GM21381 (cell line): Measurements from ENCODE around the gene THOC3.
A peak's percentile ranks its signal among the peaks of the same experiment; 100 is the strongest.
"Not testable (repeated sequence)": the region's sequence is repeated elsewhere in the genome, so short reads cannot be mapped to it uniquely, and the experiment has no call there.

Experiments
- ATAC-seq: cut with Tn5 transposase; IDR thresholded peaks from one replicate; pipeline ENCODE4 v1.9.1; 2021; ENCODE audit warnings: mild to moderate bottlenecking, moderate library complexity; ENCODE audit not compliant: unreplicated experiment

THOC3 gene, protein sequence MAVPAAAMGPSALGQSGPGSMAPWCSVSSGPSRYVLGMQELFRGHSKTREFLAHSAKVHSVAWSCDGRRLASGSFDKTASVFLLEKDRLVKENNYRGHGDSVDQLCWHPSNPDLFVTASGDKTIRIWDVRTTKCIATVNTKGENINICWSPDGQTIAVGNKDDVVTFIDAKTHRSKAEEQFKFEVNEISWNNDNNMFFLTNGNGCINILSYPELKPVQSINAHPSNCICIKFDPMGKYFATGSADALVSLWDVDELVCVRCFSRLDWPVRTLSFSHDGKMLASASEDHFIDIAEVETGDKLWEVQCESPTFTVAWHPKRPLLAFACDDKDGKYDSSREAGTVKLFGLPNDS

DNA sequence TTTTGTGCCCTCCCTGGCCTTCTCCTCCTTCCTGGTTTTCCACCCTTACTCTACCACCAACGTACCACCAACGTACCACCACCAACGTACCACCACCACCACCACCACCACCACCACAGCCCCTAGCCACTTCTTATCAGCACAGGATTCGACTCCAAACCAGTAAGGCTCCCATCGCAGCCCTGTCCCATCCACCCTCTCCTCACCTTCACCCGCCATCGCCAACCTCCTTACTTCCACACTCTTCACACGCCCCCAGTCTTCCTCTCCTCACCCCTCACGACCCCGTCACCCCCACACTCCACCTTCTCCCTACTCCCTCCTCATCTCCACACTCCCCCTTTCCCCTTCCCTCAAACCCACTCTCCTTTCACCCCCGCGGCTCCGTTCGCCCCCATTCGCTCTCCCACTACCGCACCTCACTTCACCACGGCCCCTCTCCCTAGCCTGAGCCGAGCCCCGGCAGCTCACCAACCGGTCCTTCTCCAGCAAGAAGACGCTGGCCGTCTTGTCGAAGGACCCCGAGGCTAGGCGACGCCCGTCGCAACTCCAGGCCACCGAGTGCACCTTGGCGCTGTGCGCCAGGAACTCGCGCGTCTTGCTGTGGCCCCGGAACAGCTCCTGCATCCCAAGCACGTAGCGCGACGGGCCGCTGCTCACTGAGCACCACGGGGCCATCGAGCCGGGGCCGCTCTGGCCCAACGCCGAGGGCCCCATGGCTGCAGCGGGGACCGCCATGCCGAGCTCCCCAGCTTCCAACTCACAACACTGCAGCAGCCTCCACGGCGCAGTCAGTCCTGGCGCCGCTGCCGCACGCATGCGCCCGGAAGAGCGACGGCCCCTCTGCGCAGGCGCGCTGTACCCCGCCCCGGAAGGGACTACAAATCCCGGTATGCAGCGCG is at the start of gene THOC3:
Gene THOC3 (minus strand): TSS at position 845 of the 902 bp plus-strand sequence. CDS start 107 bp downstream, at position 738.
- peak; percentile 99 for ATAC-seq

DNA sequence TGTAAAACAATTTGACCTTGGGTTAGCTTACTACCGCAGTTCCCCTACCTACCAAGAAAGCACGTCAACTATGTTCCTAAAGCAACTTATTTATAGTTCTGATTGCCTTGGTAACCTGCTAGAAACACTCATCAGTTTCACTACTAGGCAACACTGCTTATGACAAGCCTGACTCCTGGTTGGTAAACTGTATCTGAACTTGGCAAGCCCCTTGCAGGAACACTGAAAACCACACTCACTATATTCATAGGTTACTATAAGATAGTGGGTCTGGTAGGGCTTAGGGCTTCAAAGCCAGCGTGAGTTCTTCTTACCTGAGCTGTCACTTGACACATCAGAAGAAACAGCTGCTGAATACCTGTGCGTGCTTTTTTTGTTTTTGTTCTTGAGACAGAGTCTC is 49.2 kb upstream of the THOC3 start:
- ATAC-seq = not testable (repeated sequence)

DNA sequence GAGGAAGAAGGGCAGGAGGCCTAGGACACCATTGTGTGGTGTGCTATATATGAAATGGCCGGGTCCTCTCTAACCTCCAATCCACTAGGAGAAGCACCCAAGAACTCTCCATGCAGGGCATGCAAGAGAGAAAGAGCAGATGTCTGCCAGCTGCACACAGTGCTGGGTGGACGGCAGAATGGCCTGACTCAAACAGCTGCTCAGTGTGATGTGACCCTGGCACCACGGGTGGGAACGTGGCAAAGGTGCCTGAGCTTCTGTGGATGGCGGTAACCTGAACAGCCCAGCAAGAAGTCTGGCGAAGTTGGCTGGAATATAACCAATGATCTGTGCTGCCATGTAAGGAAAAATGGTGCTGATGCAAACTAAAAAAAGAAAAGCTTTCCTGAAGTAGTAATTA is 46.2 kb upstream of the THOC3 start:
- ATAC-seq = not testable (repeated sequence)

DNA sequence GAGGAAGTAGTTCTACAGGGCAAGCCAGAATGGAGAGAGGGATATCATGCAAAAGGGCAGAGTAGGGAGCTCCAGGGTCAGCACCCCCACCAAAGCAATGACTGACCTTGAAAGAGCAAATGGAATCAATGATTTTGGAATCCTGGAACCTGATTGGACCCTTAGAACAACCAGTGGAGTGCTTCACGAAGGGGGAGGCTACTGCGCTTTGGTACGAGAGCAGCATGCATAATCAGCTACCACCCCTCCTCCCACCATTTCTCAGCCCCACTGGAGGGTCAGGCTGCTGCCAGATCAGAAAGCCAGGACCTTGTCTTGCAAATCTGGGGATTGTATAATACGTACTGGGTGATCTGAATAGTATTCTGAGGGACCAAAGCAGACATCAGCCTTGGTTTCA is 43.0 kb upstream of the THOC3 start:
- ATAC-seq = not testable (repeated sequence)

DNA sequence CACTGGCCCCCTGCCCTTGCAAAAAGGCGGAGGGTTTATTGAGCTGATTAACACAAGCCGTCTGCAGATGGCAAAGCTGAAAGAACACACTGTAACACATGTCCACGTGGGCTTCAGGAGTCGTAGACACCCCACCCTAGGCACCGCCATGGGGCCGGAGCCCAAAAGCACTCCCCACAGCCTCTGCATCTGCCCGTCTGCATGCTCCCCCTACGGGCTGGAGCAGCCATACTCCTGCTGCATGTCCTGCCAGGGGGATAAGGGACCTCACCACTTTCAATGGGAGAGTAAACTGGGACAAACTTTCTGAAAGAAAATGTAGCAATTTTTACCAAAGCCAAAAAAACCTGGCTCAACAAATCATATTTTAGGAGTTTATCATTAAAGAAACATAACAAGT is 42.1 kb upstream of the THOC3 start:
- not testable (repeated sequence) for ATAC-seq

DNA sequence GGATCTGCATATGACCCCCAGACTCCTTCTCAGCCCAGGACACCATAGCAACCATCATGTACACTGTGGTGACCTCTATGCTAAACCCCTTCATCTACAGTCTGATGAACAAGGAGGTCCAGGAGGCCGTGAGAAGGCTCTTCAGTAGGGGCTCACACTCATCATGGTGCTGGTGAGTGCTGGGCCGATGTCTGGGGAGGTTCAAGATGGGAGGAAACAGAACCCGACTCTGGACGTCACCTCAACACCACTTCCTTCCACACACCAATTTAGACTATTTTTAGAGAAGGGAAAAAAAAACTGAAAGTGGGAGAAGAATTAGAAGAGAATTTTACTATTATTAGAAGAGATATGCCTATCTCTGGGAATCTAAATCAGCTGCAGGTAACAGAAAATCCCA is 39.1 kb upstream of the THOC3 start:
- ATAC-seq = not testable (repeated sequence)

DNA sequence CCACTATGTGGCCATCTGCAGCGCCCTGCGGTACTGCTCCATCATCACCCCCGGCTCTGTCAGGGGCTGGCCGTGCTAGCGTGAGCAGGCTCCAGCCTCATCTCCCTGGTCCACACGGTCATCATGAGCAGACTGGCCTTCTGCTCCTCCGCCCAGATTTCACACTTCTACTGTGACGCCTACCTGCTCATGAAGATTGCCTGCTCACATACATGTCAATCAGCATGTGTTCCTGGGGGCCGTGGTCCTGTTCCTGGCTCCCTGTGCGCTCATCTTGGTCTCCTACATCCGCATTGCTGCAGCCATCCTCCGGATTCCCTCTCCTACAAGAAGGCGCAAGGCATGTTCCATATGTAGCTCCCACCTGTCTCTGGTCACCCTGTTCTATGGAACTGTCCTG is 38.7 kb upstream of the THOC3 start:
- not testable (repeated sequence) for ATAC-seq

DNA sequence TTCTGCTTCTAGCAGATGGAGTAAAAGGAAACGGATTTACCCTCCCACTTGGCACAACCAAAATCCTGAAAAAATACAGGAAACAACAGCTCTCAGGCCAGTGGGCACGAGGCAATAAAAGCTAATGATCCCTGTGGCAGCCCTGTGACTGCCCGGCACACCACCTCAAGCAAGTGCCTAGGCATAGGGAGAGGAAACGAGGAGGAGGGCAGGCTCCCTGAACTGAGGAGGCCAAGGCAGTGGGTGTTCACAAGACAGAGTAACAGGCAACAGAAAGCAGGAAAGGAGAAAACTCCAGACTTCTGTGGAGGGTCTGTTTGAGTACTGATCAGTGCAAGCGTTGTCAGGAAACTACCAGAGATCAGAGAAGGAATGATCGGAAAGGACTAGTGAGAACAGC is 29.9 kb upstream of the THOC3 start:
- not testable (repeated sequence) for ATAC-seq

DNA sequence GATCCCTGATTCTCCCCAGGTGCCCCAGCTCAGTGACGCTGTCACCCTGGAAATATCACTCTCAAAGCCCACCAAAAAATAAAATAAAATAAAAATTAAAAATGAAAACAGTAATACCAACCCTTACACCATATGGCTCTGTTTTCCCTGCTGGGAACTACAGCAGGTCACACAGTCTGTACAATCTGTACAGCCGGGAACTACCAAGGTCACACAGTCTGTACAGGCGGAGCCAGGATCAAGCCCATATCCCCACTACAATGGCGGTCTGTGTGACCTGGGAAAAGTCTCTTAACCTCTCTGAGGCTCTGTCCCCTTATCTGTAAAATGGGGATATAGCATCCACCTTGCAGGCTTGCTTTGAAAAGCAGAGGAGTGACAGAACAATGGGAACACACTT is 29.4 kb upstream of the THOC3 start:
- not testable (repeated sequence) for ATAC-seq

DNA sequence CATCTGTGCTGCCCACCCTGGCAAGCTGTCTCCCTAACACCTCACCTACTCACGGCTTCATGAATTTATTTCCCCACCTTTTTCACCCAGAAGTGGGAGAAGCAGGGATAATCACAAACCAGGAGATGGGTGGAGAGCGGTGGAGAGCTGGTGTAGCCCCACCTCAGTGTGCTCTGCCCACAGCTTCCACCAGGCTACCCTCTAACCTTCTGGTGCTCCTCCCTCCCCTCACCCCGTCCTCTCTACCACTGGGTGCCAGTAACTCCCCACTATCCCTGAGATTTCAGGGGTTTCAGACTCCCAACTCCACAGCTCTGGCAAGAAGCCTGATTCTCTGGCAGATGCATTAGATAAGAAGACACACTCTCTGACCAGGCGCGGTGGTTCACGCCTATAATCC is 28.7 kb upstream of the THOC3 start:
- ATAC-seq = not testable (repeated sequence)

DNA sequence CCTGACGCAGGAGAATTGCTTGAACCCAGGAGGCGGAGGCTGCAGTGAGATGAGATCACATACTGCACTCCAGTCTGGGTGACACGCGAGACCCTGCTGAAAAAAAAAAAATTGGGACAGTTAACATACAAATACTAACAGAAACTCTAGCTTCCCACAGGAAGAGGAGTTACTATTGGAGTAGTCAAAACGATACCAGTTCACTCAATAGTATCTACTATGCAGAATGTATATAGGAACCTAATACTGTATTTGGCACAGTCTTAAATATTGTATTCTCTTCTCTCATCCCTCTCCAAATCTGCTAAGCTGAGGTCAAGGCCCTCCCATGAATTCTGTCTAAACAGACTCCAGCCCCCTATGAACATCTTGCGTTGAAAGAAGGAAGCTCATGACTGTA is 27.4 kb upstream of the THOC3 start:
- ATAC-seq = not testable (repeated sequence)

DNA sequence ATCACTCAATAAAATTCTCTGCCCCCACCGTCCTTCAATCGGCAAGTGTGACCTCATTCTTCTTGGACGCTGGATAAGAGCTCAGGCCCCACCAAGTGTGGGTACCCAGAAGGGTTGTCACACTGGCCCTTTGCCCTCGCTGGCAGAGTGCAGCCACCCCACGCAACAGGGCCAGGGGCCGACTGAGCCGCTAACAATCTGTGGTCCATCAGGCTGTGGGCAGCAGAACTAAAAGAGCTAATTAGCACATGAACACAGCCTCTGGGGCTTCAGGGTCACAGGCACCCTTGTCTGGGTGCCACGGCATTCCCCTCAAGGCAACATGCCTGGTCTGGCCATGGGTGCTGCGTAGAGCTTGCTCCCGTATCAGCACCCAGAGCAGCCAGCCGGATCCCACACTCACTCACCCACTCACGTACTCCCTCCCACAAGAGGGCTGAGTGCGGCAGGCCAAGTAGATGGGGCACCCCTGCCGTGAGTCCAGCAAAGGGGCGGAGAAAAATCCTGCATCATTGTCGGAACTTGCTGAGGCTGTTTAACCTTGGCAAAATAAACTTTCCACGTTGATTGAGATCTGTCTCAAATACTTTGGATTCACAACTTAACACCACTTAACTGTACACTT is 11.4 kb upstream of the THOC3 start:
- ATAC-seq = not testable (repeated sequence)

DNA sequence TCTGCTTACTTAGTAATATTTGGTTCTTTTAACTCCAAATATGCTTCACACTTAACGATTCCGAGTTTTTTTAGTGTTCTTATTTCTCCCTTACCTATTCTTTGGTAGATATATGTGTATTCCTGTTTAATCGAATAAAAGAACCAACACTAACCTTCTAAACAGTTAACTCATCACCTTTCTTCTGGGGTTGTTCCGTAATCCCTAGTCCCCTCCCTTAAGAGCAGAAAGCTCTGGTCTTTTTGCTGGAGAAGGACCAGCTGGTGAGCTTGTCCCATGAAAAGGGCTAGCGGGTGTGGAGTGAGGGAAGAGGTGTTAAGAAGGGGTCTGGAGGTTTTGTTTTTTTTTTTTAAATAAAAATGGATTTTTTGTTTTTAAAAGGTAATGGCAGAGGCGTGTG is 266 bp upstream of the THOC3 start:
- ATAC-seq = peak; percentile 22

DNA sequence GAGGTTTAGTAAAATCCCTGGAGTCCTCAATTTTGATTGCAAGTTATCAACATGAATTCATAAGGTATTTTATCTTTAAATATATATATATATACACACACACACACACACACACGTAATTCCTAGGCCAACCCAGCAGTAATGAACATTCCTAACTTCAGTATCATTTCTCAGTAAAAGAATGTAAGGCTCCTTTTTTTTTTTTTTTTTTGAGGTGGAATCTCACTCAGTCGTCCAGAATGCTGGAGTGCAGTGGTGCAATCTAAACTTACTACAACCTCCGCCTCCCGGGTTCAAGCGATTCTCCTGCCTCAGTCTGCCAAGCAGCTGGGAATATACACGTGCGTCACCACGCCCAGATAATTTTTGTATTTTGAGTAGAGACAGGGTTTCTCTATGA is 5.8 kb downstream of the THOC3 start:
- not testable (repeated sequence) for ATAC-seq

DNA sequence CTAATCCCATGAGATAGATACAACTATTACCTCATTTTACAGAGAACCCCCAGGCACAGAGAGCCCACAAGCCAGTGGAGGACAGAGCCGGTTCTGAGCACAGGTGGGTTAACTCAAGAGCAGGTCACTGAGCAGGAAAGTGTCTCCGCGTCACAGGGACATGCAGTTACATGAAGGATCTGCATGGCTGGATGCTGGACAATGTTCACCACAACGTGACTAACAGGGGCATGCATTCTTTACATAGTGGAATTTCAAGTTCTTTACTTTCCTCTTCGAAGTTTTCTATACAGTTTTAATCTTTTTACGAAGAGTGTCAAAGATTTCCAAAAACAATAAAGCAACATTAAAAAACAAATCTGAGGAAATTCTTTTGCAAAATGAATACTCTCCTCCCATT is 7.9 kb downstream of the THOC3 start:
- ATAC-seq = not testable (repeated sequence)

DNA sequence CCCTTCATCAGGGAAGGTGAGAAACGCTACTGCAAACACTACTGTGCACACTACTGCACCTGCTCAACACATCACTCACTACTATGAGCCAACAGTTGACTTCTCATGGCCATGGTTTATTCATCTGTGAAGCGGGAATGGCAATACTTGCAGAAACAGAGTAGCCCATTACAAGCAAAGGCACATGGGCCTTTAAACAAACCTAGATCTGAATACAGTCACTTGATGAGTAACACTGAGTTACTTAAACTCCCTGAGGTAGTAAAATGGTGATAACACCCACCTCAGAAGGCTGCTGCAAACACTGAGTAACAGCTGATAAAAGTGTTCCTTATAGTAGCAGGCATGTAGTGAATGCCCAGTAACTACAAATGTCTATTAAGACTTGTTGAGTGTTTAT is 9.6 kb downstream of the THOC3 start:
- not testable (repeated sequence) for ATAC-seq

DNA sequence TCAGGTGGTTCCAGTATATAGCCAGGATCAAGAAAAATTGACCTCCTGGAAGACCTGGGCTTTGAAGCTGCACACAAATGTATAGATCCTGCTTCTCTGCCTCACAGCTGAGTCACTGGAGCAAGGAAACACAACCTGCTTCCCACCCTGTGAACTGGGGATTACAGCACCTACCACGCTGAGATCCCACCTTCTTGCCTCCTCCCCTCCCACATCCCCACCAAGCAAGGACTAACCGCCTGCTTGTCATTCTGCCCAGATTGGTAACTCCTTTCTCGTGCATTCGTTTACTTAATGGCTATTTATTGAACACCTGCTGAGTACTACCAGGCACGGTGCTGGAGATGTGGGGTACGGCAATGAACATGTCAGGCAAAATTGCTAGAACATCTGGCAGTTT is 14.0 kb downstream of the THOC3 start:
- ATAC-seq = not testable (repeated sequence)

DNA sequence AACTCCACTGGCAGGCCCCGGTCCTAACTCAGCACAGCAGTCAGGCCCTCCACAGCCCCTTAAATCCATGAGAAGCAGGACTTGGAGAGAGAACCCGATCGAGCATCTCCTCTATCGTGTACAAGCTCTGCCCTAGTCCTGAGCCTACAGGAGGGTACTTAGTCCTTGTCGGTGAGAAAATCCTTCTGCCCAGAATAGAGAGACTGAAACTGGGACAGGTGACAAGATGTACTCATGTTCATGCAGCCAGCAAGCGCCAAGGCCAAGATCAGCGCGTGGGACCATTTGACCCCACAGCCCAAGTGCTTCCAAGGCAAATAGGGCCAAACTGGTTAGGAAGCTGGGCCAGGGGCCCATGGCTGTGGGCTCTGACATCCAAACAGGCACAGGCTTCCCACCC is 15.3 kb downstream of the THOC3 start:
- not testable (repeated sequence) for ATAC-seq

DNA sequence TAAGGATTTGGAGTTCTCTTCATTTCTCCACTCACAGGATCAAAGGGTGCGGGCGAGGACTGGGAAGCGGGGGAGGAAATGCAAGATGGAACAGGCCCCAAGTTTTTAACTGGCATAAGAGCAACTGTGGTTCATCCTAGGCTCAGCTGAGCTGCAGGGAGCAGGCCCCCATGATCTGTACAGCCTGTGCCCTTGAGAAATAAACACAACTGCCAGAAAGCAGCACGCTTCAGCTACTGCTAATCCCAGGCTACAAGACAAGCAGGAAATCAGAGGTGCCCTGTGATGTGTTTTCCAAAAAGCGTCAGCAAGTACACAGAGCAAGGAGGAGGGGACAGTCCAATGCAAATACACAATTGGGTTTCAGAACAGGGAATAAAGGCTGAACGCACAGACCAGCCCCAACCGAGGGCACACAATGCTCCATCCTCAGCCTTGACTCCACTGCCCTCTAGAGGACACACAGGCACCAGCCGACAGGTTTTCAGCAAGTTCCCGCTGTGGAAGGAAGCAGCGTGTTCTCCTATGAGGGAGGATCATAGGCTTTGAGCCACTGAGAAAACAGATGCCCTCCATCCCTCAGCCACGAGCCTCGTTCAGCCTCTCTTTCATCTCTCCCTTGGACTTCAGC is 16.7 kb downstream of the THOC3 start:
- ATAC-seq = peak; percentile 82

DNA sequence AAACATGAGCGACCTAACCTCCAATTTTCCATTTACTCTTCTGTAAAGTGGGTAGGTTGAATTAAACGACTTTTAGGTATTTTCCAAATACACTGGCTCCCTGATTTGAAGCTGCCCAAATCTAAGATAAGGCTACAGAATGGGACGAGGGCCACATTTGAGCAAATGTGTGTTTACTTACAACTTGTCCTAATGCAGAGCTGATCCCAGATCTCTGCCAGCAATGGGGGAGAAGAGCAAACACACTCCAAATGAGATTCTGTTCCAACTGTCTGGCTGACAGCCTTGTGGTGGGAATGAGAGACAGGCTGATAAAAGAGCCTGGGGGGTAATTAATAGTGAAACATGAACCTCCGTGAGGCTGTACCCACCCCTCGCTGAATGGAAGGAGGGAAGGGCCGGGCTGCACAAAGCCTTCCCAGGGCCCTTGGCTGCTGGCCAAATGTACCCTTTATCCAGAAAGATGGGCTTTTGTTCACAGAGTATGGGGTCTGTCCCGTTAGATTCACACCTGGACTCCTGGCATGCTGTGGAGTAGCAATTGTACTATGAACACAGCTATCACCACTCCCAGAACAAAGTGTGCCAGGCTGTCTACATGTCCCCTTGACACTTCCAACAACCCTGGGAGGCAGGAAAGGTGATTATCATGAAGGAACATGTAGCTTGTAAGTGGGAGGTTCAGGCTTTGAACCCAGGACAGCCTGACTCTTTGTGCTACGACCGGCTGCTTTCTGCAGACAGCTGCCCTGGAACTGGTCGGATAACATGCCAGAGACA is 19.6 kb downstream of the THOC3 start:
- ATAC-seq = not testable (repeated sequence)
